ENCODE measurements around the gene CACNA2D3.
"Not testable (repeated sequence)": the region's sequence is repeated elsewhere in the genome, so short reads cannot be mapped to it uniquely, and the experiment has no call there.

Gene CACNA2D3

GRCh38 chr3:54427501-54427900 is 305.1 kb downstream of the CACNA2D3 start:
- no peak overlapping the region for H3K4me3 Mint-ChIP-seq
- no peak overlapping the region for H3K27ac Mint-ChIP-seq
- no peaks in the 10 kb centered on the region for H3K4me1 Mint-ChIP-seq (ENCODE audit: low read depth)
- H3K9me3 Mint-ChIP-seq: no peaks in the 10 kb centered on the region
- intact Hi-C loops (cut with micrococcal nuclease): loop anchor here (5.0 kb wide), 1 partner anchor 490 kb away; no protein-coding TSS in a partner anchor
- H3K27me3 Mint-ChIP-seq: no peaks in the 10 kb centered on the region
- no peaks in the 10 kb centered on the region for H3K36me3 Mint-ChIP-seq (ENCODE audit: low read depth)

GRCh38 chr3:54427941-54428871 is 305.9 kb downstream of the CACNA2D3 start:
- H3K27ac Mint-ChIP-seq: no peak overlapping the region
- intact Hi-C loops (cut with micrococcal nuclease): loop anchor here (5.0 kb wide), 1 partner anchor 491 kb away; no protein-coding TSS in a partner anchor

GRCh38 chr3:54432975-54433374 is 310.6 kb downstream of the CACNA2D3 start:
- no peaks in the 10 kb centered on the region for H3K9me3 Mint-ChIP-seq
- no peaks in the 10 kb centered on the region for H3K27me3 Mint-ChIP-seq
- intact Hi-C loops (cut with micrococcal nuclease): no loop called here
- no peak overlapping the region for H3K4me3 Mint-ChIP-seq
- no peaks in the 10 kb centered on the region for H3K36me3 Mint-ChIP-seq (ENCODE audit: low read depth)
- no peaks in the 10 kb centered on the region for H3K4me1 Mint-ChIP-seq (ENCODE audit: low read depth)
- no peak overlapping the region for H3K27ac Mint-ChIP-seq

More at GRCh38 chr3:54427941-54428871, 305.9 kb downstream of the CACNA2D3 start:
- Mint-ChIP-seq H3K27me3 (no peaks in the 10 kb centered on the region), H3K4me1 (ENCODE audit: low read depth) (no peaks in the 10 kb centered on the region), H3K36me3 (ENCODE audit: low read depth) (no peaks in the 10 kb centered on the region), H3K9me3 (no peaks in the 10 kb centered on the region), H3K4me3 (no peak overlapping the region)

GRCh38 chr3:54433846-54434245 is 311.5 kb downstream of the CACNA2D3 start:
- H3K27me3 Mint-ChIP-seq: no peaks in the 10 kb centered on the region
- no peaks in the 10 kb centered on the region for H3K9me3 Mint-ChIP-seq
- no peaks in the 10 kb centered on the region for H3K4me1 Mint-ChIP-seq (ENCODE audit: low read depth)
- H3K4me3 Mint-ChIP-seq: no peak overlapping the region
- no peaks in the 10 kb centered on the region for H3K36me3 Mint-ChIP-seq (ENCODE audit: low read depth)
- no peak overlapping the region for H3K27ac Mint-ChIP-seq
- intact Hi-C loops (cut with micrococcal nuclease): no loop called here

- no peaks in the 10 kb centered on the region for H3K9me3 Mint-ChIP-seq
- intact Hi-C loops (cut with micrococcal nuclease): no loop called here
- no peaks in the 10 kb centered on the region for H3K36me3 Mint-ChIP-seq (ENCODE audit: low read depth)
Measured at GRCh38 chr3:54434756-54435155, 312.4 kb downstream of the CACNA2D3 start.

GRCh38 chr3:54437271-54437670 is 314.9 kb downstream of the CACNA2D3 start:
- Mint-ChIP-seq H3K36me3 (ENCODE audit: low read depth) (no peaks in the 10 kb centered on the region), H3K4me1 (ENCODE audit: low read depth) (no peaks in the 10 kb centered on the region), H3K4me3 (no peak overlapping the region), H3K27me3 (no peaks in the 10 kb centered on the region), H3K9me3 (no peaks in the 10 kb centered on the region), H3K27ac (no peak overlapping the region)
- intact Hi-C loops (cut with micrococcal nuclease): no loop called here

More at GRCh38 chr3:54434756-54435155, 312.4 kb downstream of the CACNA2D3 start:
- Mint-ChIP-seq H3K27ac (no peak overlapping the region), H3K4me3 (no peak overlapping the region), H3K4me1 (ENCODE audit: low read depth) (no peaks in the 10 kb centered on the region), H3K27me3 (no peaks in the 10 kb centered on the region)

GRCh38 chr3:54443561-54444161 is 321.3 kb downstream of the CACNA2D3 start:
- Mint-ChIP-seq H3K27me3 (no peaks in the 10 kb centered on the region), H3K9me3 (no peaks in the 10 kb centered on the region), H3K4me3 (no peak overlapping the region), H3K27ac (no peak overlapping the region), H3K36me3 (ENCODE audit: low read depth) (no peaks in the 10 kb centered on the region), H3K4me1 (ENCODE audit: low read depth) (no peaks in the 10 kb centered on the region)
- intact Hi-C loops (cut with micrococcal nuclease): no loop called here

GRCh38 chr3:54445630-54446029 is 323.3 kb downstream of the CACNA2D3 start:
- Mint-ChIP-seq H3K9me3 (no peaks in the 10 kb centered on the region), H3K4me3 (no peak overlapping the region), H3K27ac (no peak overlapping the region), H3K4me1 (ENCODE audit: low read depth) (no peaks in the 10 kb centered on the region), H3K36me3 (ENCODE audit: low read depth) (no peaks in the 10 kb centered on the region), H3K27me3 (no peaks in the 10 kb centered on the region)
- intact Hi-C loops (cut with micrococcal nuclease): no loop called here

GRCh38 chr3:54447427-54447826 is 325.1 kb downstream of the CACNA2D3 start:
- Mint-ChIP-seq H3K9me3 (no peaks in the 10 kb centered on the region), H3K27ac (no peak overlapping the region), H3K27me3 (no peaks in the 10 kb centered on the region), H3K4me3 (no peak overlapping the region), H3K4me1 (ENCODE audit: low read depth) (no peaks in the 10 kb centered on the region), H3K36me3 (ENCODE audit: low read depth) (no peaks in the 10 kb centered on the region)
- intact Hi-C loops (cut with micrococcal nuclease): no loop called here

- Mint-ChIP-seq H3K27me3 (no peaks in the 10 kb centered on the region), H3K27ac (no peak overlapping the region), H3K9me3 (peaks cover 11% of the 10 kb centered on the region), H3K4me3 (no peak overlapping the region), H3K4me1 (ENCODE audit: low read depth) (no peaks in the 10 kb centered on the region), H3K36me3 (ENCODE audit: low read depth) (no peaks in the 10 kb centered on the region)
- intact Hi-C loops (cut with micrococcal nuclease): no loop called here
Measured at GRCh38 chr3:54454806-54455205, 332.5 kb downstream of the CACNA2D3 start.

- intact Hi-C loops (cut with micrococcal nuclease): no loop called here
- no peaks in the 10 kb centered on the region for H3K4me1 Mint-ChIP-seq (ENCODE audit: low read depth)
- H3K27ac Mint-ChIP-seq: no peak overlapping the region
- no peaks in the 10 kb centered on the region for H3K36me3 Mint-ChIP-seq (ENCODE audit: low read depth)
- no peaks in the 10 kb centered on the region for H3K27me3 Mint-ChIP-seq
- H3K4me3 Mint-ChIP-seq: no peak overlapping the region
- peaks cover 28% of the 10 kb centered on the region for H3K9me3 Mint-ChIP-seq
Measured at GRCh38 chr3:54458357-54458756, 336.0 kb downstream of the CACNA2D3 start.

GRCh38 chr3:54464554-54464953 is 342.2 kb downstream of the CACNA2D3 start:
- peaks cover 60% of the 10 kb centered on the region for H3K9me3 Mint-ChIP-seq
- intact Hi-C loops (cut with micrococcal nuclease); H3K36me3 Mint-ChIP-seq (ENCODE audit: low read depth); H3K27ac Mint-ChIP-seq; H3K4me1 Mint-ChIP-seq (ENCODE audit: low read depth); H3K4me3 Mint-ChIP-seq; H3K27me3 Mint-ChIP-seq: not testable (repeated sequence)

GRCh38 chr3:54476891-54477290 is 354.5 kb downstream of the CACNA2D3 start:
- no peaks in the 10 kb centered on the region for H3K4me1 Mint-ChIP-seq (ENCODE audit: low read depth)
- H3K36me3 Mint-ChIP-seq (ENCODE audit: low read depth): no peaks in the 10 kb centered on the region
- H3K9me3 Mint-ChIP-seq: peaks cover 23% of the 10 kb centered on the region
- H3K27ac Mint-ChIP-seq: no peak overlapping the region
- H3K4me3 Mint-ChIP-seq: no peak overlapping the region
- intact Hi-C loops (cut with micrococcal nuclease): no loop called here
- no peaks in the 10 kb centered on the region for H3K27me3 Mint-ChIP-seq

- H3K4me1 Mint-ChIP-seq (ENCODE audit: low read depth): no peaks in the 10 kb centered on the region
- intact Hi-C loops (cut with micrococcal nuclease): no loop called here
- peaks cover 23% of the 10 kb centered on the region for H3K9me3 Mint-ChIP-seq
- H3K36me3 Mint-ChIP-seq (ENCODE audit: low read depth): no peaks in the 10 kb centered on the region
- no peak overlapping the region for H3K27ac Mint-ChIP-seq
- H3K27me3 Mint-ChIP-seq: no peaks in the 10 kb centered on the region
- no peak overlapping the region for H3K4me3 Mint-ChIP-seq
Measured at GRCh38 chr3:54481606-54482365, 359.4 kb downstream of the CACNA2D3 start.

Measured in dendritic cell treated with granulocyte-macrophage colony-stimulating factor and Interleukin-4, amounts not matched to agents 40 ng/mL and 50 ng/mL, for 4 days (primary cell).